Fibroblast of the aortic adventitia (primary cell): ENCODE data around the gene ST8SIA1. TPM values are rescaled to one million over a fixed set of nuclear protein-coding genes. Genes with fewer than 3 reads are reported as not detected.

Experiments used
- DNase-seq: peaks from one replicate; pipeline ENCODE4 v3.0.0-alpha.2; 2010; ENCODE audit warnings: low read depth
- H3K4me3 ChIP-seq: 2 replicates; pipeline ENCODE4 v1.5.1; 2011; ENCODE audit warnings: low read depth, mild to moderate bottlenecking, control low read depth, low read length, moderate library complexity
- CTCF ChIP-seq: IDR thresholded peaks from 2 replicates; pipeline ENCODE4 v1.5.1; 2011; ENCODE audit warnings: mild to moderate bottlenecking, low read length, control low read depth, inconsistent platforms; ENCODE audit not compliant: insufficient read depth
- total RNA-seq: library from RNA; depleted of rRNA; stranded (reverse); fragments of >200 nt; gene quantifications from 2 replicates; pipeline ENCODE4 v1.2.3, GENCODE V29; 2012; ENCODE audit warnings: low replicate concordance

ST8SIA1 gene
- total RNA-seq, 1 donor, result 13.7 TPM

GRCh38 chr12:22310709-22311108, 23.8 kb downstream of the ST8SIA1 start:
- no peak for TF ChIP-seq CTCF

GRCh38 chr12:22310275-22310674, 24.2 kb downstream of the ST8SIA1 start:
- no peak for DNase-seq
- TF ChIP-seq CTCF, result no peak
- H3K4me3 ChIP-seq, result no peak overlapping the region

More at GRCh38 chr12:22310709-22311108, 23.8 kb downstream of the ST8SIA1 start:
- DNase-seq, result no peak
- no peak overlapping the region for H3K4me3 ChIP-seq

GRCh38 chr12:22307811-22308210, 26.7 kb downstream of the ST8SIA1 start:
- no peak for TF ChIP-seq CTCF
- no peak for DNase-seq
- no peak overlapping the region for H3K4me3 ChIP-seq

GRCh38 chr12:22306311-22306710, 28.2 kb downstream of the ST8SIA1 start:
- DNase-seq, result peak; percentile 61
- TF ChIP-seq CTCF, result no peak
- no peak overlapping the region for H3K4me3 ChIP-seq

- TF ChIP-seq CTCF, result no peak
- DNase-seq, result no peak
- H3K4me3 ChIP-seq, result no peak overlapping the region
Observed at GRCh38 chr12:22304341-22304740, 30.2 kb downstream of the ST8SIA1 start.

GRCh38 chr12:22299294-22299912, 35.1 kb downstream of the ST8SIA1 start:
- no peak for DNase-seq
- no peak for TF ChIP-seq CTCF
- H3K4me3 ChIP-seq, result no peak overlapping the region

GRCh38 chr12:22289250-22289649, 45.3 kb downstream of the ST8SIA1 start:
- no peak for TF ChIP-seq CTCF
- H3K4me3 ChIP-seq, result no peak overlapping the region
- DNase-seq, result no peak
